K562 (cell line): Measurements from ENCODE around the gene POLR1H. TPM values are rescaled to one million over a fixed set of nuclear protein-coding genes. Genes with fewer than 3 reads are reported as not detected.

ENCODE experiments used
- ARID4B ChIP-seq: sonication (generic); formaldehyde crosslinking; IDR thresholded peaks from 2 replicates; pipeline ENCODE4 v1.8.0; 2022; ENCODE audit warnings: mild to moderate bottlenecking, missing genetic modification reagents
- BMI1 ChIP-seq: fragments of 150-350 bp; IDR thresholded peaks from 2 replicates; pipeline ENCODE4 v1.6.1; 2014; ENCODE audit warnings: low read length
- CREBBP ChIP-seq: IDR thresholded peaks from one replicate; pipeline ENCODE4 v1.6.1; 2012; ENCODE audit warnings: low read depth, mild to moderate bottlenecking, control low read depth, inconsistent platforms, low read length
- DPF2 ChIP-seq: fragments of 450-650 bp; IDR thresholded peaks from 2 replicates; pipeline ENCODE4 v1.6.1; 2016
- GATAD2A ChIP-seq: fragments of 450-650 bp; IDR thresholded peaks from 2 replicates; pipeline ENCODE4 v1.6.1; 2017
- HBP1 ChIP-seq: fragments of 450-650 bp; formaldehyde crosslinking; IDR thresholded peaks from 2 replicates; pipeline ENCODE4 v1.4.0; 2022; ENCODE audit warnings: missing genetic modification characterization
- JUN ChIP-seq, 2 experiments: sonication (generic) in 1 of 2; formaldehyde crosslinking in 1 of 2; IDR thresholded peaks; 2 replicates each; pipeline versions ENCODE4 v1.6.1 to v1.8.0; 2012 to 2022; ENCODE audit warnings: borderline replicate concordance in 2 of 2, mild to moderate bottlenecking in 2 of 2, improper control_type of control experiment in 1 of 2, low read depth in 1 of 2, low read length in 1 of 2, missing genetic modification reagents in 1 of 2
- KAT7 ChIP-seq: sonication (generic); formaldehyde crosslinking; IDR thresholded peaks from 2 replicates; pipeline ENCODE4 v1.8.0; 2022; ENCODE audit warnings: missing genetic modification reagents, mild to moderate bottlenecking, borderline replicate concordance
- LARP7 ChIP-seq: fragments of 450-650 bp; IDR thresholded peaks from 2 replicates; pipeline ENCODE4 v1.6.1; 2016
- MYC ChIP-seq, 2 experiments: fragments of 250-450 bp in 1 of 2; sonication (Bioruptor Pico) in 1 of 2; IDR thresholded peaks; 2 replicates each; pipeline versions ENCODE4 v1.5.1 to v1.6.1; 2012 to 2021; ENCODE audit warnings: low read depth in 2 of 2, borderline replicate concordance in 1 of 2, improper control_type of control experiment in 1 of 2, low read length in 1 of 2, mild to moderate bottlenecking in 1 of 2, moderate library complexity in 1 of 2
- NFRKB ChIP-seq: fragments of 450-650 bp; IDR thresholded peaks from 2 replicates; pipeline ENCODE4 v1.6.1; 2016; ENCODE audit warnings: low read depth
- PHF8 ChIP-seq: fragments of 200-600 bp; sonication (generic); IDR thresholded peaks from 2 replicates; pipeline ENCODE4 v1.6.1; 2012; ENCODE audit warnings: mixed run types, mild to moderate bottlenecking, inconsistent platforms, low read length, moderate library complexity, borderline replicate concordance
- SP1 ChIP-seq: sonication (generic); formaldehyde crosslinking; IDR thresholded peaks from 2 replicates; pipeline ENCODE4 v1.8.1; 2022; ENCODE audit warnings: mild to moderate bottlenecking, missing genetic modification reagents
- SRSF7 ChIP-seq: fragments of 200-400 bp; formaldehyde crosslinking; optimal IDR thresholded peaks from 2 replicates; pipeline ENCODE3; 2017; ENCODE audit warnings: mild to moderate bottlenecking, low read depth, low read length
- TCF7L2 ChIP-seq: fragments of 150-350 bp; IDR thresholded peaks from 2 replicates; pipeline ENCODE4 v1.6.1; 2016; ENCODE audit warnings: low read depth, mild to moderate bottlenecking, low read length, moderate library complexity
- TEAD1 ChIP-seq, 2 experiments: fragments of 450-650 bp in 1 of 2; sonication (generic) in 1 of 2; formaldehyde crosslinking; IDR thresholded peaks; 2 replicates each; pipeline versions ENCODE4 v1.4.0 to v1.8.0; 2020 to 2022; ENCODE audit warnings: mild to moderate bottlenecking in 2 of 2, missing genetic modification reagents in 1 of 2
- TOE1 ChIP-seq, 2 experiments: fragments of 450-650 bp in 1 of 2; sonication (generic) in 1 of 2; formaldehyde crosslinking in 1 of 2; IDR thresholded peaks; 2 replicates each; pipeline versions ENCODE4 v1.7.1 to v1.8.0; 2016 to 2022; ENCODE audit warnings: borderline replicate concordance in 2 of 2, mild to moderate bottlenecking in 2 of 2, antibody characterized with exemption in 1 of 2, inconsistent platforms in 1 of 2, low read depth in 1 of 2, missing genetic modification reagents in 1 of 2, moderate library complexity in 1 of 2
- ZBTB26 ChIP-seq: fragments of 450-650 bp; formaldehyde crosslinking; IDR thresholded peaks from 2 replicates; pipeline ENCODE4 v1.4.0; 2022; ENCODE audit warnings: missing genetic modification characterization
- ZBTB7A ChIP-seq: IDR thresholded peaks from 2 replicates; pipeline ENCODE4 v1.6.1; 2011; ENCODE audit warnings: low read depth, mild to moderate bottlenecking, low read length, moderate library complexity, borderline replicate concordance; ENCODE audit not compliant: control insufficient read depth
- polyA plus RNA-seq, 8 experiments: library from polyadenylated mRNA; depleted of rRNA in 4 of 8; stranded (reverse) in 5 of 8; unstranded in 3 of 8; fragments of >200 nt; fragmentation: Nextera tagmentation in 2 of 8; fragmentation: Illumina TruSeq in 1 of 8; extraction: Ambion mirVana in 2 of 8; extraction: Trizol in 1 of 8; gene quantifications; 2 replicates each; pipeline versions ENCODE4 v1.2.1 to v1.2.3, GENCODE V29; 2011 to 2014; ENCODE audit warnings: inconsistent platforms in 1 of 8, missing spikeins in 1 of 8
- total RNA-seq, 7 experiments: library from RNA; depleted of rRNA in 6 of 7; stranded (reverse); fragments of >200 nt in 6 of 7; fragmentation: Illumina TruSeq in 2 of 7; extraction: Trizol in 2 of 7; gene quantifications; 2 replicates each; pipeline versions ENCODE4 v1.2.1 to v1.2.3, GENCODE V29; 2011 to 2021; ENCODE audit warnings: low replicate concordance in 1 of 7

Gene POLR1H
- total and polyA plus RNA-seq, 9 of the 15 experiments (the other 6 are each of a cell fraction or from before 2014, with no cell fraction given): 92.2 to 333 (median 143) TPM

GRCh38 chr6:30067460-30068139 is 6.5 kb downstream of the POLR1H start (continued):
- TF ChIP-seq LARP7: peak; percentile 85; the same call in 1 of the 2 replicates
- TF ChIP-seq KAT7 (CRISPR knock-in tag): peak; percentile 9; the same call in 1 of the 2 replicates
- TF ChIP-seq HBP1 (CRISPR knock-in tag): peak; percentile 95
- TF ChIP-seq SP1 (CRISPR knock-in tag): no peak
- TF ChIP-seq ARID4B (CRISPR knock-in tag): peak; percentile 78; the same call in 1 of the 2 replicates
- TF ChIP-seq CREBBP: peak; percentile 12
- TF ChIP-seq GATAD2A: 0 out of 2 replicates have a peak, but pooled peaks have one; percentile 41
- TF ChIP-seq ZBTB26 (CRISPR knock-in tag): peak; percentile 93
- no peak for TF ChIP-seq TCF7L2
- TF ChIP-seq BMI1: peak; percentile 90
- TF ChIP-seq TEAD1 (CRISPR knock-in tag; IDR thresholded peaks at IDR 0.05): peak in 1 of 2 experiments; percentile 80; a peak in 1 of 4 replicates
- no peak for TF ChIP-seq SRSF7
- TF ChIP-seq TOE1 (IDR thresholded peaks at IDR 0.05; ENCODE audit: borderline replicate concordance): peak; percentile 18; the same call in 1 of the 2 replicates
- no peak for TF ChIP-seq TOE1 (CRISPR knock-in tag; IDR thresholded peaks at IDR 0.05; ENCODE audit: borderline replicate concordance, low read depth)
- TF ChIP-seq PHF8: no peak
- TF ChIP-seq DPF2: peak; percentile 24
- TF ChIP-seq NFRKB: 0 out of 2 replicates have a peak, but pooled peaks have one; percentile 12
- no peak for TF ChIP-seq JUN (IDR thresholded peaks at IDR 0.05; ENCODE audit: borderline replicate concordance, low read depth, low read length)
- TF ChIP-seq JUN (CRISPR knock-in tag; IDR thresholded peaks at IDR 0.05; ENCODE audit: borderline replicate concordance): peak; percentile 88; the same call in 1 of the 2 replicates
- TF ChIP-seq MYC (IDR thresholded peaks at IDR 0.05; ENCODE audit: low read depth, low read length): no peak
- TF ChIP-seq MYC (CRISPR knock-in tag; IDR thresholded peaks at IDR 0.05; ENCODE audit: borderline replicate concordance, low read depth): no peak; the same call in 1 of the 2 replicates
- TF ChIP-seq ZBTB7A: 0 out of 2 replicates have a peak, but pooled peaks have one; percentile 19
